Ovary (tissue), 3 donors: ENCODE data around the gene SLC30A3.

Experiments used
- EP300 ChIP-seq: sonication (generic); formaldehyde crosslinking; IDR thresholded peaks from one replicate; pipeline ENCODE4 v1.6.1; 2017; ENCODE audit warnings: antibody characterized with exemption
- POLR2A ChIP-seq: fragments of 450-650 bp; IDR thresholded peaks from one replicate; pipeline ENCODE4 v1.6.1; 2017; ENCODE audit warnings: antibody characterized with exemption, mild to moderate bottlenecking, moderate library complexity
- TF ChIP-seq, protein P1 (sequence below), 3 donors: fragments of 450-650 bp in 2 of 3; fragments of 200-600 bp in 1 of 3; IDR thresholded peaks; one replicate each; pipeline versions ENCODE4 v1.5.1 to v1.8.0; 2016 to 2022; ENCODE audit warnings: antibody characterized with exemption in 3 of 3, mild to moderate bottlenecking in 1 of 3
- donor health status: DM: no; HTN: no; CAD: no.

DNA sequence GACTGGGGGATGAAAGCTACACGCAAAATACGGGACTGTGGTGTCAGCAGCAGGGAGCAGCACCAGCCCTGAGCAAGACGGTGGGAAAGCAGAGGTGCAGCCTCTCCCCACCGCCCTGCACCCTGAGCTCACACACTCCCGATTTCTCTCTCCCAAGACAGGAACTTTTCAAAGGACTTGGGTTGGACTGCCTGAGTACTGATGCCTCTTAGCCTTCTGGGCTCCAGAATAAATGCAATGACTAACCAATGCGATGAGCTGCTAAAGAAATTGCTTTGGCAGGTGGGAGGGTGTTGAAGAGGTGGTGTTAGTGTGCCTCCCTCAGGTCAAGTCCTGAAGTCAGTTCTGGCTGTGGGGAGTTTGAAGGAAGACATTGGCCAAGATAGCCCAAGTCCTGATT is 29.0 kb upstream of the SLC30A3 start:
- TF ChIP-seq POLR2A, result no peak
- TF ChIP-seq, protein P1, sequence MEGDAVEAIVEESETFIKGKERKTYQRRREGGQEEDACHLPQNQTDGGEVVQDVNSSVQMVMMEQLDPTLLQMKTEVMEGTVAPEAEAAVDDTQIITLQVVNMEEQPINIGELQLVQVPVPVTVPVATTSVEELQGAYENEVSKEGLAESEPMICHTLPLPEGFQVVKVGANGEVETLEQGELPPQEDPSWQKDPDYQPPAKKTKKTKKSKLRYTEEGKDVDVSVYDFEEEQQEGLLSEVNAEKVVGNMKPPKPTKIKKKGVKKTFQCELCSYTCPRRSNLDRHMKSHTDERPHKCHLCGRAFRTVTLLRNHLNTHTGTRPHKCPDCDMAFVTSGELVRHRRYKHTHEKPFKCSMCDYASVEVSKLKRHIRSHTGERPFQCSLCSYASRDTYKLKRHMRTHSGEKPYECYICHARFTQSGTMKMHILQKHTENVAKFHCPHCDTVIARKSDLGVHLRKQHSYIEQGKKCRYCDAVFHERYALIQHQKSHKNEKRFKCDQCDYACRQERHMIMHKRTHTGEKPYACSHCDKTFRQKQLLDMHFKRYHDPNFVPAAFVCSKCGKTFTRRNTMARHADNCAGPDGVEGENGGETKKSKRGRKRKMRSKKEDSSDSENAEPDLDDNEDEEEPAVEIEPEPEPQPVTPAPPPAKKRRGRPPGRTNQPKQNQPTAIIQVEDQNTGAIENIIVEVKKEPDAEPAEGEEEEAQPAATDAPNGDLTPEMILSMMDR (IDR thresholded peaks at IDR 0.05), result no peak
- TF ChIP-seq EP300, result no peak
